ENCODE measurements around the gene ADARB2.

The ADARB2 gene

DNA sequence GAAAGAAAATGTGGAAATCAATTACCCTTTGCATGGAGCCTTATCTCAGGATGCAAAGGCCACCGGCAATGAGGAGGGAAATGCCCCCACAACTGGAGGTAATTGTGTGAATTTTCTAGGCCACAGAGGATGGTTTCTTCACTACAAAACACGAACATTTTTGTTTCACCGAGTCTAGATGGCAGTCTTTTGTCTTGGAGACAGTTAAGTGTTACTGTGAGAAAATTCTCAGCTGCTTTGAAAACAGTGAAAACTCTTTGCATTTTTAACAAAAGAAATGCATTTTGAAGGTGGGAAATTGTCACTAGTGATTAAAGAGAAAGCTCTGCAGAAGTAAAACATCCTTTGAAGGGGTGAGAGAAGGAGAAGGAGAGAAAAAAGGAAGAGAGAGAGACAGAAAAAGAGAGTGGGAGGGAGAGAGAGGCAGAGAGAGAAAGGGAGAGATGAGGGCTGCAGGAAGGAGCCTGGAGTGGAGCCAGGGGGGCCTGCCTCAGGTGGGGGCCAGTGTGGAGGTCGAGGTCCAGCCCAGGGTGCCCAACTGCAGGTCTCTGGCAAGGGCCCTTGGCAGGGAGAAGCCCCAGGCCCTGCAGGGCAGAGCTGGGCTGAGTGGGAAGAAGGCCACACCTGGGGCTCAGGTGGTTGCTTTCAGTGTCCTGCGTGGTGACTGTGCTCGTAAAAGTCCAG is 261.4 kb downstream of the ADARB2 start:
- no peaks in the 10 kb centered on the region for H3K79me2 ChIP-seq (ENCODE audit: insufficient read depth, low read depth)
- H3K4me2 ChIP-seq, result no peak overlapping the region
- no peak overlapping the region for H3K9ac ChIP-seq
- no peak overlapping the region for H2AFZ ChIP-seq (ENCODE audit: low read depth)
- no peaks in the 10 kb centered on the region for H3K4me1 ChIP-seq (ENCODE audit: low read depth, poor library complexity, severe bottlenecking)
- H4K20me1 ChIP-seq (ENCODE audit: insufficient read depth), result no peaks in the 10 kb centered on the region
- TF ChIP-seq, protein P1, sequence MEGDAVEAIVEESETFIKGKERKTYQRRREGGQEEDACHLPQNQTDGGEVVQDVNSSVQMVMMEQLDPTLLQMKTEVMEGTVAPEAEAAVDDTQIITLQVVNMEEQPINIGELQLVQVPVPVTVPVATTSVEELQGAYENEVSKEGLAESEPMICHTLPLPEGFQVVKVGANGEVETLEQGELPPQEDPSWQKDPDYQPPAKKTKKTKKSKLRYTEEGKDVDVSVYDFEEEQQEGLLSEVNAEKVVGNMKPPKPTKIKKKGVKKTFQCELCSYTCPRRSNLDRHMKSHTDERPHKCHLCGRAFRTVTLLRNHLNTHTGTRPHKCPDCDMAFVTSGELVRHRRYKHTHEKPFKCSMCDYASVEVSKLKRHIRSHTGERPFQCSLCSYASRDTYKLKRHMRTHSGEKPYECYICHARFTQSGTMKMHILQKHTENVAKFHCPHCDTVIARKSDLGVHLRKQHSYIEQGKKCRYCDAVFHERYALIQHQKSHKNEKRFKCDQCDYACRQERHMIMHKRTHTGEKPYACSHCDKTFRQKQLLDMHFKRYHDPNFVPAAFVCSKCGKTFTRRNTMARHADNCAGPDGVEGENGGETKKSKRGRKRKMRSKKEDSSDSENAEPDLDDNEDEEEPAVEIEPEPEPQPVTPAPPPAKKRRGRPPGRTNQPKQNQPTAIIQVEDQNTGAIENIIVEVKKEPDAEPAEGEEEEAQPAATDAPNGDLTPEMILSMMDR (conservative IDR thresholded peaks at IDR 0.05; ENCODE audit: low read depth, low read length), result no peak
- no peaks in the 10 kb centered on the region for H3K36me3 ChIP-seq (ENCODE audit: insufficient read depth)
- H3K27me3 ChIP-seq (ENCODE audit: insufficient read depth, low read depth), result no peaks in the 10 kb centered on the region
- H3K4me3 ChIP-seq (IDR thresholded peaks at IDR 0.05; ENCODE audit: insufficient read depth, low read depth, low read length), result no peak overlapping the region
- H3K27ac ChIP-seq, result no peak overlapping the region

DNA sequence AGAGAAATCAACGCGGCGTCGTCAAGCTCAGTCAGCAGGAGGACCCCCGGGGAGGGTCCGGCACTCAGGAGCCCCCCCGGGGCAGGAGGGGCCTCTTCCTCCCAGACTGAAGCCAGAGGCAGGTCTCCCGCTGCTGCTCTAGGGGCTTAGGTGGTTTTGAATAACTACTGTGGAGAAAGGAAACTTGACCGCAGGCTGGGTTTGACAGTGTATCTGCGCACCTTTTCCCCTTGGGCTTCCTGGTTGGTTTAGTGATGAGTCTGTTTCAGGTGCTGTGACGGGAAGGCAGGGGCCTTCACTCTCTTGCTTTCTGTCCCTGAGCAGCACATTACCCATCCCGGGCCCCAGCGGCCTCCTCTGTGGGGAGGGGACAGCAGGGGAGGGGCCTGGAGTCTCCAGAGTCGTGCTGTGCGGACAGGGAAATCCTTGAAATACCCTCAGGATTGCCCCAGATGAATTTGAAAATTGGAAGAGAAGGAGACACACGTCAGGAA is 262.2 kb downstream of the ADARB2 start:
- no peak overlapping the region for H3K27ac ChIP-seq
- no peak overlapping the region for H3K9ac ChIP-seq
- no peak overlapping the region for H3K4me2 ChIP-seq
- no peaks in the 10 kb centered on the region for H3K79me2 ChIP-seq (ENCODE audit: insufficient read depth, low read depth)
- no peaks in the 10 kb centered on the region for H3K4me1 ChIP-seq (ENCODE audit: low read depth, poor library complexity, severe bottlenecking)
- TF ChIP-seq, protein P1 (conservative IDR thresholded peaks at IDR 0.05; ENCODE audit: low read depth, low read length), result no peak
- no peak overlapping the region for H2AFZ ChIP-seq (ENCODE audit: low read depth)
- H3K36me3 ChIP-seq (ENCODE audit: insufficient read depth), result no peaks in the 10 kb centered on the region
- H4K20me1 ChIP-seq (ENCODE audit: insufficient read depth), result no peaks in the 10 kb centered on the region
- H3K27me3 ChIP-seq (ENCODE audit: insufficient read depth, low read depth), result no peaks in the 10 kb centered on the region
- H3K4me3 ChIP-seq (IDR thresholded peaks at IDR 0.05; ENCODE audit: insufficient read depth, low read depth, low read length), result no peak overlapping the region

DNA sequence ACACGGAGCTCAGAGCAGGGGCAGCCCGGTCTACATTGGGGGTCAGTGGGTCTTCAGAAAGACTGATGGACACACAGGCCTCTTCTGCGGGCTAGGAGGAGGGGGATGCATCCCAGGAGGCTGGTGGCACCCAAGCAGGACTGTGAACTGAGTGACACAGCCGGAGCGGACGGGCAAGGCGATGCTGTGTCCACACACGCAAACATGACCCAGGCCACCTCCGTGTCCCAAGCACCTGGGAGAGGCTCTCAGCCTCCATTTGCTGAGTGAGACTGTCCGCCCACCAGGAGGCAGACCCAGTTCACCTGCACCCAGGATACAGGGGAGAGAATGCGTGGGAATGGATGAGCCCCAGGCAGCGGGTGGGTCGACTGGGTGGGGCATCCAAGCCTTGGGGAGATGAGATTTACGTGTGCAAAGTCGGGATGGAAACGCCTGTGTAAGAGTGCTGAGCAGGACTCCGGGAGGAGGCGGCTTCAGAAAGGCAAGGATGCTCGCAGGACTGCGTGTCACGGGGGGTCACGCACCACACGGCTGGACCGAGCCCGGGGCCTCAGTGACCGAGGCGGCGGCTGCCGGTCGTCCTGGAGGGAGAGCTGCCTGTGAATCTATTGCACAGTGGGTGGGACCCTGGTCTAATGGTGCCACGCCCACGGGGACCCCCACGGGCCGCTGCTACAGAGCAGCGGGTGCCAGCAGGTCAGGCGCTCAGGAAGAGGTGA is 262.8 kb downstream of the ADARB2 start:
- no peaks in the 10 kb centered on the region for H3K36me3 ChIP-seq (ENCODE audit: insufficient read depth)
- no peak overlapping the region for H3K4me3 ChIP-seq (IDR thresholded peaks at IDR 0.05; ENCODE audit: insufficient read depth, low read depth, low read length)
- no peaks in the 10 kb centered on the region for H3K4me1 ChIP-seq (ENCODE audit: low read depth, poor library complexity, severe bottlenecking)
- H3K79me2 ChIP-seq (ENCODE audit: insufficient read depth, low read depth), result no peaks in the 10 kb centered on the region
- H3K4me2 ChIP-seq, result no peak overlapping the region
- no peak overlapping the region for H3K27ac ChIP-seq
- no peak overlapping the region for H3K9ac ChIP-seq
- no peaks in the 10 kb centered on the region for H4K20me1 ChIP-seq (ENCODE audit: insufficient read depth)
- TF ChIP-seq, protein P1 (conservative IDR thresholded peaks at IDR 0.05; ENCODE audit: low read depth, low read length), result no peak
- H3K27me3 ChIP-seq (ENCODE audit: insufficient read depth, low read depth), result no peaks in the 10 kb centered on the region
- H2AFZ ChIP-seq (ENCODE audit: low read depth), result no peak overlapping the region

DNA sequence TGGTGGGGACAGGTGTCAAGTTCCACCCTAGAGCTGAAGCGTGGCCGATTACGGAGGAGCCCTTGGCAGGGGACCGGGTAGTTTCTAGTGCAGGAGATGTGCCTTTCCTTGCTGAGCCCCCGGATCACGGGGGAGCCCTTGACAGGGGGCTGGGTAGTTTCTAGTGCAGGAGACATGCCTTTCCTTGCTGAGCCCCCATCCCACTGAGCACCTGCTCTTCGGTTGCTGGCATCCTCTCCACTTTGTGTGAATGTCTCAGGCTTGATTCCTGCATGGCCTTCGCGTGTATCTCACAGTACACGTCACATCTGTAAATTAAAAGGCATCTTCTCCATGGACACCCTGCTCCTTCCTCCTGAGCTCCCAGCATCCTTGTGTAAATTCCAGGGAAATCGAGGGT is 263.5 kb downstream of the ADARB2 start:
- no peak overlapping the region for H3K9ac ChIP-seq
- no peaks in the 10 kb centered on the region for H3K4me1 ChIP-seq (ENCODE audit: low read depth, poor library complexity, severe bottlenecking)
- H4K20me1 ChIP-seq (ENCODE audit: insufficient read depth), result no peaks in the 10 kb centered on the region
- no peaks in the 10 kb centered on the region for H3K27me3 ChIP-seq (ENCODE audit: insufficient read depth, low read depth)
- H3K79me2 ChIP-seq (ENCODE audit: insufficient read depth, low read depth), result no peaks in the 10 kb centered on the region
- H3K36me3 ChIP-seq (ENCODE audit: insufficient read depth), result no peaks in the 10 kb centered on the region
- no peak overlapping the region for H3K4me2 ChIP-seq
- no peak overlapping the region for H3K4me3 ChIP-seq (IDR thresholded peaks at IDR 0.05; ENCODE audit: insufficient read depth, low read depth, low read length)
- no peak overlapping the region for H2AFZ ChIP-seq (ENCODE audit: low read depth)
- no peak overlapping the region for H3K27ac ChIP-seq
- TF ChIP-seq, protein P1 (conservative IDR thresholded peaks at IDR 0.05; ENCODE audit: low read depth, low read length), result no peak
